Body of pancreas (tissue), 4 donors: ENCODE results near the gene VPS37B. TPM values are rescaled to one million over a fixed set of nuclear protein-coding genes. Genes with fewer than 3 reads are reported as not detected.
A peak's percentile ranks its signal among the peaks of the same experiment; 100 is the strongest.

Source experiments
- ATAC-seq: fragments of 150-250 bp; one replicate; pipeline ENCODE4 v1.9.1; 2016
- DNase-seq, 4 donors: peaks; one replicate each; pipeline ENCODE4 v3.0.0-alpha.2; 2019
- H3K27ac ChIP-seq, 4 donors: fragments of 200-600 bp; sonication (generic); 1 replicate in 3 of 4; 2 replicates in 1 of 4; pipeline versions ENCODE4 v1.5.1 to v1.6.1; 2016 to 2019; ENCODE audit warnings: mild to moderate bottlenecking in 1 of 4, mixed read lengths in 1 of 4, moderate library complexity in 1 of 4
- H3K27me3 ChIP-seq, 2 donors: fragments of 200-600 bp; sonication (generic); one replicate each; pipeline ENCODE4 v1.6.0; 2016; ENCODE audit warnings: mild to moderate bottlenecking in 1 of 2
- H3K36me3 ChIP-seq, 2 donors: fragments of 200-600 bp; sonication (generic); replicated peaks in 1 of 2; 2 replicates each; pipeline ENCODE4 v1.5.1; 2016; ENCODE audit warnings: low read depth in 2 of 2; ENCODE audit not compliant: insufficient read depth in 1 of 2
- H3K4me1 ChIP-seq: fragments of 200-600 bp; sonication (generic); one replicate; pipeline ENCODE4 v1.6.0; 2016
- H3K4me3 ChIP-seq, 2 donors: fragments of 200-600 bp; sonication (generic); 1 replicate in 1 of 2; 2 replicates in 1 of 2; pipeline ENCODE4 v1.5.1; 2016 to 2019
- H3K9me3 ChIP-seq, 3 donors: fragments of 200-600 bp; sonication (generic); 1 replicate in 2 of 3; 2 replicates in 1 of 3; pipeline ENCODE4 v1.5.1; 2016
- CTCF ChIP-seq, 7 experiments: fragments of 450-650 bp in 4 of 7; fragments of 200-600 bp in 3 of 7; sonication (generic) in 3 of 7; IDR thresholded peaks; one replicate each; pipeline ENCODE4 v1.5.1; 2016 to 2019; ENCODE audit warnings: antibody characterized with exemption in 7 of 7
- POLR2A ChIP-seq, 3 donors: fragments of 450-650 bp; IDR thresholded peaks; one replicate each; pipeline ENCODE4 v1.6.1; 2016; ENCODE audit warnings: antibody characterized with exemption in 3 of 3, mild to moderate bottlenecking in 2 of 3
- WGBS, 2 donors: methylation state at CpG; one replicate each; pipeline ENCODE4 v1.1.5; 2017; 5-methylcytosine and 5-hydroxymethylcytosine counted together
- intact Hi-C: fragments of 100-400 bp; cut with DNase I; formaldehyde crosslinking; loops from one replicate; pipeline ENCODE4 v1.15.1; 2023
- total RNA-seq, 2 donors: library from RNA; depleted of rRNA; stranded (reverse); fragments of >200 nt; gene quantifications; one replicate each; pipeline ENCODE4 v1.1.0, GENCODE V29; 2016

Gene VPS37B
- total RNA-seq, 2 donors from 2014 or later: 18.7 to 46.8 TPM

GRCh38 chr12:122870867-122871664 is 24.9 kb downstream of the VPS37B start:
- Histone ChIP-seq H3K4me1 (peaks cover 96% of the 10 kb centered on the region), H3K4me3 (no peak overlapping the region), H3K27me3 (no peaks in the 10 kb centered on the region), H3K9me3 (no peaks in the 10 kb centered on the region), H3K36me3 (no peaks in the 10 kb centered on the region), H3K27ac (peak overlapping the region; percentile 46 to 89 (median 77))
- intact Hi-C loops: no loop called here
- ATAC-seq (peak; percentile 33), DNase-seq (peak; percentile 51 to 80 (median 66))
- WGBS, 2 donors: 18 to 23% methylated on average over 7 to 15 of the region's 15 CpGs
- TF ChIP-seq POLR2A (IDR thresholded peaks at IDR 0.05): peak in 2 of 3 donors; percentile 26 to 32
- no peak for TF ChIP-seq CTCF (IDR thresholded peaks at IDR 0.05)

- no peak overlapping the region for H3K4me3 ChIP-seq
- no peak for DNase-seq
- no peak for ATAC-seq
- no peaks in the 10 kb centered on the region for H3K36me3 ChIP-seq
- no peaks in the 10 kb centered on the region for H3K9me3 ChIP-seq
- peak overlapping the region in 3 of 4 donors; percentile 67 to 89 (median 87) for H3K27ac ChIP-seq
- no peak for TF ChIP-seq POLR2A (IDR thresholded peaks at IDR 0.05)
- no peak for TF ChIP-seq CTCF (IDR thresholded peaks at IDR 0.05)
- H3K27me3 ChIP-seq: no peaks in the 10 kb centered on the region
- WGBS, 2 donors: 84 to 85% methylated on average over 7 to 11 of the region's 11 CpGs
- peaks cover 96% of the 10 kb centered on the region for H3K4me1 ChIP-seq
- intact Hi-C loops: no loop called here
Observed at GRCh38 chr12:122870163-122870842, 25.6 kb downstream of the VPS37B start.

GRCh38 chr12:122869207-122869973 is 26.5 kb downstream of the VPS37B start:
- H3K27me3 ChIP-seq: no peaks in the 10 kb centered on the region
- TF ChIP-seq POLR2A (IDR thresholded peaks at IDR 0.05): no peak
- no peak for TF ChIP-seq CTCF (IDR thresholded peaks at IDR 0.05)
- H3K36me3 ChIP-seq: no peaks in the 10 kb centered on the region
- peaks cover 99% of the 10 kb centered on the region for H3K4me1 ChIP-seq
- intact Hi-C loops: no loop called here
- no peak for ATAC-seq
- no peak overlapping the region for H3K4me3 ChIP-seq
- WGBS, 2 donors: 93 to 99% methylated on average over 8 of the region's 8 CpGs
- peak overlapping the region in 1 of 4 donors; percentile 72 for H3K27ac ChIP-seq
- H3K9me3 ChIP-seq: no peaks in the 10 kb centered on the region
- DNase-seq: no peak

- Histone ChIP-seq H3K4me3 (no peak overlapping the region), H3K9me3 (no peaks in the 10 kb centered on the region), H3K36me3 (no peaks in the 10 kb centered on the region), H3K27ac (peak overlapping the region; percentile 72 to 89 (median 82)), H3K27me3 (no peaks in the 10 kb centered on the region), H3K4me1 (peaks cover 95% of the 10 kb centered on the region)
- 85 to 89% methylated on average over 13 of the region's 13 CpGs for WGBS, 2 donors
- intact Hi-C loops: no loop called here
- ATAC-seq: no peak
- no peak for TF ChIP-seq CTCF (IDR thresholded peaks at IDR 0.05)
- TF ChIP-seq POLR2A (IDR thresholded peaks at IDR 0.05): no peak
- no peak for DNase-seq
Observed at GRCh38 chr12:122868471-122869177, 27.3 kb downstream of the VPS37B start.
